ENCODE data around the gene TENM4.
A peak's percentile ranks its signal among the peaks of the same experiment; 100 is the strongest.

Gene TENM4

DNA sequence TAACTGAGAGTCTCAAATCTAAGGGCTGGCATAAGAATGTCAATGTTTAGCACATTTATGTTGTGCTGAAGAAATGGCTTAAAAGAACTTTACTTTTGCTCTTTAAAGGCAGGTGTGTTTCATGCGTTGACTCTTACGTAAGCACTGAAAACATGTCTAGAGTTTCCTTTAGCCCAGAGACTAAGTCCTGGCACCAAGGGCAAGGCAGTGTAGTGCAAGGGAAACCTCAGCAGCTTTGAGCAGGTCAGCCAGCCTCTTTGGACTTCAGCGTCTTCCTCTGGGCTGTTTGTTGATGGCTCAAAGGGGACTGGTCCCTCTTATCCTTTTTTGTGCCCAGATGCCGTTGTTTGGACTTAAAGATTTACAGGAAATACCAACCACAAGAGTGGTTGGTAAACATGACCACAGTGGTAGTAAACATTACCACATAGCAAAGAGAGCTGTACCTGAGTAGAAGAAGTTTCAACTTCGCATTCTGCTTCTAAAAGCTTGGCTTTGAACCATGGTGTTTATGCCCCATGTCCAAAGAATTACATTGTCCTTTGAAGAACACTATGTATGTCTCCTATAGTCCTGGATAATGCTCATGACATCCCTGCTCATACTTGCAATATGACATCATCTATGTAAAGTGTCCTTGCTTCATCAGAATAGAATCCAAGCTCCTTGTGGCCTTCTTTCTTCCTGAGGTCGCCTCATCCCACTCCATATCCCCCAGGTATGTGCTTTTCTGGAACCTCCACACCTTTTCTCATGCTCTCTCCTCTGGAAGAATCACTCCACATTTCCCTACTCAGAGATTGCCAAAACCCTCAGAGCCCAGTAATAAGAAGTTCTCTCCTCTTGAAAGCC lies 23.5 kb downstream of the TENM4 start:
- DNase-seq, result no peak

DNA sequence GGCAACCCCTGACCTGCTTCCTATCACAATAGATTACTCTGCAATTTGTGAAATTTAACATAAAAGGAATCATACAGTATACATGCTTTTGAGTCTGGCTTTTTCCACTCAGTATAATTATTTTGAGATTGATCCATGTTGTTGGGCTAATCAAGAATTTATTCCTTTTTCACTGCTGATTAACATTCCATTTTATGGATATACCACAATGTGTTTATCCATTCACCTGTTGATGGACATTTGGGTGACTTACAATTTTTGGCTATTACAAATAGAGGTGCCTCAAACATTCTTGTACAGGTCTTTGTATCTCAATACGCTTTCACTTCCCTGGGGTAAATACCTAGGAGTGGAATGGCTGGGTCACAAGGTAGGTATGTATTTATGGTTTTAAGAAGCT lies 24.9 kb downstream of the TENM4 start:
- DNase-seq, result no peak

DNA sequence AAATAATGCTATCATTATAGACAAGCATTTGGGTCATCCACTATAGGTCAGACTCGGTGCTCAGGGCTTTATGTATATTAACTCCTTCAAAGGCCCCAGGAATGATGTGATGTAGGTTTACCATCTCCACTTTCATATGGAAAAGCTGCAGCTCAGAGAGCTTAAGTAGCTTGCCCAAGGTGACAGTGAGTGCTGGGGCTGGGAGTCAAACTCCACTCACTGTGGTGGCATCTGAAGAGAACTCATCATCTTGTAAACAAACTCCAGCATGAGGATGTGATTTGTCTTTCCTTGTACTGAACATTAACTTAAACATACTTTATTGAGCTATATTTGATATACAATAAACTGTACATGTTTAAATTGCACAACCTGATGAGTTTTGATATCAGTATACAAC lies 25.4 kb downstream of the TENM4 start:
- no peak for DNase-seq

DNA sequence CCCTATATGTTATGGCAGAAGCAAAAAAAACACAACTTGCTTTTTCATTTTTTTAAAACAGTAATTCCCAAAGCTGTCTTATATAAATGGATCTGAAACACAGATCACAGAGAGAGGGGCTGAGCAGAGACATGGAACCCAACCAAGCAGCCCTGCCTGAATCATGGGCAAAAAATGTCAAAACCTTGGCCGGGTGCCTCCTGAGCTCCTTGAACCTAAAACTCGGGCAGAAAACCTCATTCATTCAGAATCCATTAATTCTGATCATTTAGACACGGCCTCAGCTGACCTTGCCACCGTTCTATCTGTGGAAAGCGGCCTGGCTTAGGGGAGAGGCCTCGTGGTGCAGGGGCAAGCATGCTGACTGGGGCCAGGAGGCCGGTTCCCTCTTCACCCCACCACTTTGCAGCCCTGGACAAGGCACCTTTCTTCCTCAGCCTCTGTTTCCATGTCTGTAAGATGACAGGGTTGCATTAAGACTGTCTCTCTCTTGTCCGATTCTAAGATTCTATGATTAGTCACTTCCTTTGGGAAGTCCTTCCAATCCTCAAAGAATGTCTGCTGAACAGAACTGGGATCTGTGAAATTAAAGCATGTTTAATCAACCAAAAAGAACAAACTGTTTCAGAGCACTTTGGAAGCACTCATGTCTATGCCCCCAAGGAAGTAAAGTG lies 26.0 kb downstream of the TENM4 start:
- no peak for DNase-seq

DNA sequence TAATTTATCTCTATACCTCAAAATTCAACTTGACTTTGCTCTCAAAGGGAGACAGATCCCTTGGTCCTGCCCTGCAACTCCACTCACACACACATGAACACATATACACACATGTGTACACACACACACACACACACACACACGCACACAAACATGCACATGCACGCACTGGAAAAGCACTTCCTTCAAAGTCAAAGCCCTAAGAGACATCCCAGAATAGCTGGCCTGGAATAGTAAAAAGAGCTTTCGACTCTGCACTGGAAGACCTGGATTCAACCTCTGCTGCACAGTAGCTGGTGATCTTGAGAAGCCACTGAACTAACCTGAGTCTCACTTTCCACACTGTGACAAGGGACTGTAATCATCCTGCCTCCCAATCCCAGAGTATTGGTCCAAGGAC lies 26.8 kb downstream of the TENM4 start:
- no peak for DNase-seq

DNA sequence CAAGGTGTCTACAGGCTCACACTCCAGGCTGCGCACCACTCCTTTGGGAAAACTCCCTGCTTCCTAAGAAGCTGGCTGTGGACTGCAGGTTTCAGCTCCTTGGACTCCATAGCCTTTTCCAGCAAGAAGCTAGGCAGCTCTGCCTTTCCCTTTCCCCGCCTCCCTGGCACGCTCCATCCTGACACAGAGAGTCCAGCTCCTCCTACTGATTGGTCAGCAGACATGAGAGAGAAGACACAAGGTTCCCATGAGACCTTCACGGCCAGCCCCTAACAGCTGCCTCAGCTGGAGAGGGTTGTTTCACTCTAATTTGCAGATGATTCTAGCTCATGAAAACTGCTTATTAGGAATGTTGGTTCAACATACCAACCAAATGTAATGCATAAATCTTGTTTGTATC lies 27.6 kb downstream of the TENM4 start:
- peak; percentile 66 to 87 (median 86) for DNase-seq

DNA sequence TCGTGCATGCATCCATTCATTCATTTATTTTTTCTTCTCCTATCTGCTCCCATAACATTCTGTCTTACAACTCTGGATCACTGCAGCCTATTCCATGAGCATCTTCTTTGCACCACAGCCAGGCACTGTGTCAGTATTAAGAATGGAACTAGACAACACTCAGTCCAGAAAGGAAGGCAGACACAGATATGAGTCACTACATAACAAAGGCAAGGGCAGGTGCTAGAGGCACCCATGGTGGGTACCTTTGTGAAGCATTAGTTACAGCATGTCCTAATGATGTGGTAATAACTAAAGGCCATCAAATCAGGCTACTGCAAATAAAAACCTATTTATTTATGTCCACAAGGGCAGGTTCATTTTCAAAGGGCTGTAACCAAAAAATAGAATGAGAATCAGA lies 28.1 kb downstream of the TENM4 start:
- DNase-seq, result peak in 2 of 3 experiments; percentile 73 to 89

DNA sequence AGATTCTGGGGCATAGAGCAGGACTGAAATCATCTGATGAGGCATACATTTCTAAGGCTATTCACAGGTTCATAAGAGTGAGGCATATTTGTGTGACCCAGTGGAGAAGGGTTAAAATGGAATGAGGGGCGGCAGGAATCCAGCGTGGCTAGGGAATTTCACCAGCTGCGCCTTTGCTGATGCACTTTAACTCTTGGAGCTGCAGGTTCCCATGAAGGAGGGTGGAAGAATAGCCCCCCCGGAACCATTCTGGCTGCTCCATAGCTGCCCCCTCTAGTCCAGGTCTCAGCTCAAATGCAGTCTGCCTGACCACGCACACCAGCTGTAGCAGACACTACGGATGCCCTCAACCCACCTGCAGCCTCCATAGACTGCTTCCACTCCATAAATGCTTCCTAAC lies 31.5 kb downstream of the TENM4 start:
- DNase-seq, result no peak

DNA sequence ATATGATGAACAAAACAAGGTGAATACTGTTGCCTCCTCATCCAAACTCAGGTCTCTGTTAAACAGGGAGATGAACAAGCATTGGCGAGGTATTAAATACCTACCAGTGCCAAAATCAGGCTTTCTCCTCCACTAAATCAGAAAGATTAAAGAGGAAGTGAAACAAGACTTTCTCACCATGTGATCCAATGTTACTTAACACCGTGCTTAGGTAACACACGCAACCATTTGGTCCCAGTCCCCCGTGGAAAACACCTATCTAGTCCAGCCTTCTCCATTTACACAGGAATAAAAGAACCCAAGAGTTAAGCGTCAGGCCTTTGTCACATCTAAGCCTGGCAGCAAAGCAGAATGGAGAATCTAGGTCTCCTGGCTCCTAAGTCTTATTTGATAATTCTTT lies 34.5 kb downstream of the TENM4 start:
- no peak for DNase-seq

DNA sequence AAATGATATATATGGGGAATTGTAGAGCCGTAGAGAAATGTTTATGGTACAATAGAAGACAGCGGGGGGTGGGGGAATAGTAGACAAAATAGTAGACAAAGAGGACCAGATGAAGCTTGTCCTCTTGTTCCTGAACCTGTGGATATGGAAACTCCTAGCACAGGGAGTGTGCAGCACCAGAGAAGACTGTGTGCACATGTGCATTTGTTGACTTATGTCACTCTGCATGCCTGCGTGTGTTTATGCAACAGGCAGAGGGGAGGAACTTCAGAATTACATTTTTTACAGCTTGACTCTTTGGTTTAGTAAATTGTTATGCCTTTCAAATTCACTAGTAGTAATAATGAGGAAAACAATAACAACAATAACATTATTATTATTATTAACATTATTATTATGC lies 36.0 kb downstream of the TENM4 start:
- no peak for DNase-seq

DNA sequence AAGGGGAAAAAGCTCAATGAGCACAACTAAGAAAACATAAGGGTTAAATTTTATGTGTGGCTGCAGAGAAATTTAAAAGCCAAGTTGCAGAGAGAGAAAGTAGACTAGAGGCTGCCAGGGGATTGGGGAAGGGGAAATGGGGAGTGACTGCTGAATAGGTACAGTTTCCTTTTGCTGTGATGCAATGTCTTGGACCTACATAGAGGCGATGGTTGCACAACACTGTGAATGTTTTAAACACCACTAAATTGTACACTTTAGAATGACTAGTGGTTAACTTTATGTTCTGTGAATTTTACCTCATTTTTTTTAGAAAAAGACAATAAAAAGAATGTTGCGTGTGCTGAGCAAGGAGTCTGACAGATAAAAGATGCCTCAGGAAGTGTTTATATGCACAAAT lies 36.5 kb downstream of the TENM4 start:
- DNase-seq, result no peak

DNA sequence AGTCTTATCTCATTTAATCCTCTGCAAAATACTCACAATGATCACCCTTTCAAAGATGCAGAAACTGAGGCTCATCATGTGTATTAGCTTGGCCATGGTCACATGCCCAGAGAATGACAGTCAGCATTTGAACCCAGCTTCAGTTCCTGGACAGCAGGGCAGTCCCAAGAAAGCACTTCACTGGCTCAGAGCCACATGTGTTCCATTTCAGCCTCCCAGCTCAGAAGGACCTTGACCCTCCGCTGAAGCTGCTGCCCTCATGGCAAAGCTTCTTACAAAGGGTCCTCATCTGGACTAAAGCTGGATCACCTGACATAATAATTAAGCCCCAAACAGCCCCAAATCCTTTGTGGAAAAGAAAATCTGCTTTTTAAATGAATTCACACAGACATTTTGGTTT lies 37.0 kb downstream of the TENM4 start:
- DNase-seq, result no peak

DNA sequence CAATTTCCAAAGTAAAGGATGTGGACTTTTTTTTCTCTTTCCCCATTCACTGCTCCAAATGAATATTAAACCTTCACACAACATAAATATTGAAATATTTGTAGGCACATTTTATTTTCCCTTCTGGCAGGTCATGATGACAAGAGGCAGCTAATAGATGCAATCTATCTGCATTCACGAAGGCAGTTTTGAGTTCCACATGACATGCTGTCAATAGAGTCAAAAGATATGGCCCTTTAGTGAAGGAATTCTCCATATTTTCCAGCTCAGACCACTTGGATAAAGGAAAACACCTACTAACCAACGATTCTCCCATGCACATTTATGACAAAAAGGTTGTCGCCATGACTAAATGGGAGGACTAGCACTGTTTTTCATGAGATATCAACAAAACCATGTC lies 37.9 kb downstream of the TENM4 start:
- no peak for DNase-seq

DNA sequence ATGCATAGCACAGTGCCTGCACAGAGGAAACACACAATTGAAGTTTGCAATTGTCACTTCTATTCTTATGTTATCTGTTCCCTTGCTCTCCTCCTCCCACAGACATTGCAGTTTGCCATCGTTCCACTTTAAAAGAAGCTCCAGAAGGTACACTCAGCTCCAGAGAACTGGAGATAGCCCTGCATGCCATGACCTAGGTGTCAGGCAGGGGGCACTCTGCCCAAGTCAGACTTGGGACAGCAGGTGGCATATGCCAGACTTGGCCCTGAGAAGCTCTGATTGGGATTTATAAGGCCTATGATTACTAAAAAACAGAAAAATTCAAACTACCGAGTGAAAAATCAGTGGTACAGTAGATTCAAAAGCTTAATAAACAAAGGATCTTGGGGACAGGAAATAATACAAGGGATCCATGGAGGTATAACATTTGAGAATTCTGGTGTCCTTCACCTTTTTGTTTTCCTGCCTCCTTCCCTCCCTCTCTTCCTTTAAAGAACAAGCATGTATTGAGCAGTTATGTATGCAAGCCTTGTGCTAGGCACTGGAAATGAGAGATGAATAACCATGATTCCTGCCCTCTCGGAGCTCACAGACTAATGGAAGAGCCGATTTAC lies 40.0 kb downstream of the TENM4 start:
- DNase-seq, result peak in 2 of 3 experiments; percentile 22 to 35

DNA sequence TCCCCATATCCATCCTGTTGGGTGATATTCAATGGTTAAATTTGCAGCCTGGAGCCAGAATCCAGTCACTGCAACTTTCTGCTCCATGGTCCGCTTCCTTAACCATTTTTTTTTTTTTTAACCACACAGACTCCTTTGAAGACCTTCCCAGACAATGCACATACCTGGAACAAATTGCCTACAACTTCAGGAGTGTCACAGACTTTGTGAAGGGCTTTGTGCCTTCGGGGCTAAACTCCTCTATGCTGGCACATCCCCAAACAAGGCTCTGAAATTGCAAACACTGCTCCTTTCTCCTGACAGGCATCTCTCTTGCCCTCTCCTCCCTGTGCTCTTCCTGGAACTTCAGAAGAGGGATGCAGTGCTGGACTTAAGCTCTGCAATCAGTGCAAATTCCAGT lies 40.6 kb downstream of the TENM4 start:
- peak in 1 of 3 experiments; percentile 43 for DNase-seq

DNA sequence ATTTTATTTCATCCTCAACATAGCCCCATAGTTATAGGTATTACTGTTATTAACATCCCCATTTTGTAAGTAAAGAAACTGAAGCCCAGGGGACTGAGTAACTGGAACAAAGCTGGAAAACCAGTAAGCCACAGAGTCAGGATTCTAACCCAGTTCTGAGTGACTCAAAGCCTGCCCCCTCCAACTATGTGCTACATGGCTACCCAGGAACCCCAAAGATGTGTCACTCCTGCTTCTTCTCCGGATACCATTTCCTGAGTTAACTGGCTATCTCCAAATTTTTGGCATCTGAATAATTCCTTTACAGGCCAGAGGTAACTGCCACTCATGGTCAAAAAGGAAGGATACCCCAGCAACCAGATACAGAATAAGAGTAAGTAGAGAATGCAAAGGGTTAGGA lies 43.6 kb downstream of the TENM4 start:
- no peak for DNase-seq

DNA sequence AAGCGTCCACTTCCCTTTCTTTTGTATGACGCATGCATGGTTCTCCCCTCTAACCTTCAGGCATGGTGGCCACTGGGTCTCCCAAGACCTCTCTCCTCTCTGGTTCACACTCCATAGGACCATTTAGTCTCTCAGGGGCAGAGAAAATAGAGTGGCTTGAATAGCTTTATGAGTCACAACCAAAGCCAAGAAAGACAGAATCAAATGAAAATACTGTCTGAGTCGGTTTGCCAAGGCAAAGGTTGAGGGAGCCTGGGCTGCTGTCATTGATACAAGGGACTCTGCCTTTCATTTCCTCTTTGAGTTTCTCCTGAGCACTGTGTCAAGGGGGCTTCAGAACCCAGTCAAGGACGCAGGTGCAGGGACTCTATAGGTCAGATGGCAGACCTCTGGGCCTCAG lies 44.2 kb downstream of the TENM4 start:
- no peak for DNase-seq

DNA sequence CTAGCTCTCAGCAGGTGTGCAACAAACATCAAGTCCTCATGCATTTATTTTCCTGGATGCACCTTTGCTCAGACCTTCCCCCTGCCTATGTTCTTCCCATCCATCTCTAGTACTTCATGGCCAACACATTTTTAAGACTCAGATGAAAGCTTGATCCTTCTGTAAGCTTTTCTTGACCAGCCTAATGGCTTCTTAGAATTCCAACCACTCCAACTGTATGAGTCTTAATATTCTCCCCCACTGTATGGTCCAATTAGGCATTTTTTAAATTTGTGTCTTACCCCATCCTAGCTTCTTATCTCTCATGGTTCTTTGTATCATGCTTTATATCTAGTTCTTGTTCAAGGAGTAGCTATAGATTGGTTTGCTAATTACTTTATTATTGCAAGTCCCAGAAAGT lies 44.8 kb downstream of the TENM4 start:
- no peak for DNase-seq

DNA sequence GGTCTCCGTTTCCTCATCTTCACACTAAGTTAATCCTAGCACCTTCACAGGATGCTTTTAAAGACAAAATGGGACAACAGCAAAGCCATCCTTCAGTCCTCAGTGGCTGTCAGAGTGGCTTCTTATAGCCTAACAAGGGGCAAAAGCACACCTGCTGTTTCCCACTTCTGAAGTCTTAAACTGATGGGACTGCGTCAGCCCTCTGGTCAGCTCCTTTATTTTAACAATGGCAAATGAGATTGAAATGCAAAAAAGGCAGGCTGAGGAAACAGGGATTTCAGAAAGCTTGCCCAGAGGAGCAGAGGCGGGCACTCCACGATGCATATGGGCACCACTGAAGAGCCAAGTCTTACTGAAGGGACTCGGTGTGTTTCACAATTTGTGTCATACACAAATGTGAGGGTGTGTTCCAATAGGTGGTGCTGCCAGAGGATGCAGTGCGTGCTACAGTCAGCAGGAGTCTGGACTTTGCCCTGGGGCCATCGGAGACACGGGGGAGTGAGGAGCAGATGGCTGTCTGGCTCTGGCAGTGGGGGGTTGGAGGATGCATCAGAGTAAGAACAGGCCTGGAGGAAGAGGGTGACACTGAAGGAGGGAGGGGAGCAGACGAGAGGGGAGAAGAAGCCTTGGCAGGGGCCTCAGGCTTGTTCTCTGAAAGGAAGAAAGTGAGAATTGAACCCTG lies 47.3 kb downstream of the TENM4 start:
- DNase-seq, result peak in 2 of 3 experiments; percentile 63 to 81

DNA sequence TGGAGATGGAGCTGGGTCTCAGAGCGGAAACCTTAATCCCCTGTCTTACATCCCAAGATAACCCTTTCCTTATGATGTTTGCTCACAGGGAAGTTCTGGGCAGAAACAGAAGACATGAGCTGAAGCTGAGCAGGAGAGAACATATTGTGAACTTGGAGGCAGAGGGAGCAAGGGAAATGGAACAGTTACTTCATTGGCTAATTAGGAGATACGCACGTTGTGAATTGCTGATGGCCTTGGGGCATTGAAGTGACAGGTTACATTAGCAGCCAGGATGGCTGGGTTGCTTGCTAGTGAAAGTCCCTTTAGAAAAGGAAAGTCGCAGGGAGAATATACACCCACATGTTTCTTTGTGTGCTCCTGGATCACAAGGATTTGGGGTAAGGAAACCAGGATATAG lies 48.7 kb downstream of the TENM4 start:
- peak in 2 of 3 experiments; percentile 31 to 69 for DNase-seq

DNA sequence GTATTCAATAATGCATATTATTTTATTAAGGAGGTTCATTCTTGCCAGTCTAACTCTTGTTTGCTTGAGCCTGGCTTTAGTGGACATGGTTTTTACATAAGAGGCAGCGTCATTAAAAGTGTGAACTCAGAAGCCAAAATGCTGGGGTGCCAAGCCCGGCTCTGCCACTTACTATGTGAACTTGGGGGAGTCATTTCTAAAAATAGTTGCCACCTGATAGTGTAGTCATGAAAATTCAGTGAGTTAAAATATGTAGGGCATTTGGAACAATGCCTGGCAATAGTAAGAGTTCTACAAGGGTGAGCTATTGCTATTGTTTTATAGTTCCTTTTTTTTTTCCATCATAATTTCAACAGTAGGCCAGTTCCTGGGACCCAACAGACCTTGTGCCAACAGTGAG lies 49.9 kb downstream of the TENM4 start:
- DNase-seq, result no peak

DNA sequence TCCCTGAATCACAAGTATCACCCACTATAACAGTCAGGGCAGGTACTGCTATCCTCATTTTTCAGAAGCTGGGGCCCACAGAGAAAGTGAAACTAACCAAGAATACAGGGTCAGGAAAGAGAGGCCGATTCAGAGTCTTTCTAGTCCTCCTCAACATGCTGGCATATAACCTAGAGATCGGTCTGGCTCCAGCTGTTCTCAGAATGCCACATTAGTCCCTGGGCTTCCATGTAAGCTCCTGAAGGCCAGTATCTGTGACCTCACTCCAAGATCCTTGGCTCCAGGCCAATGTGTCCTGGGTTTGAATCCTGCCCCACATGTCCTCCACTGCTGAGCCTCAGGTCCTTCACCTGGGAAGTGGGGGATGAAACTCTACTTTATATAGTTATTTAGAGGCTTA lies 50.4 kb downstream of the TENM4 start:
- DNase-seq, result no peak

DNA sequence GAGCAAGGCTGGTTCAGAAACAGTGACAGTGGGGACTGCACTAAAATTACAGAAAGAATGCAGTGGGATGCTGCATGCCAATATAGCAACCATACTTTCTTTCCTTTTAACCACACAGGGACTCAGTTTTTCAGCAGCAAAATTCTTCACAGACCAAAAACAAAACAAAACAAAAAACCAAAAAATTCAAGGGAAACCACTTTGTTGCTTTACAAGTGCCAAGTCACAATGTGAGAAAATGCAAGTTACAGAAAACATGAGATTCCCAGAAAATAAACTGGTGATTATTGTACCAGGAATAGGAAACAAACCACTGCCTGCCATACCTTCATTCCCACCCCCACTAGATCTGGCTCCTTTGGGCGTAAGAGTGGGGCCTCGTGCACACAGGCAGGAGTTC lies 52.6 kb downstream of the TENM4 start:
- no peak for DNase-seq

DNA sequence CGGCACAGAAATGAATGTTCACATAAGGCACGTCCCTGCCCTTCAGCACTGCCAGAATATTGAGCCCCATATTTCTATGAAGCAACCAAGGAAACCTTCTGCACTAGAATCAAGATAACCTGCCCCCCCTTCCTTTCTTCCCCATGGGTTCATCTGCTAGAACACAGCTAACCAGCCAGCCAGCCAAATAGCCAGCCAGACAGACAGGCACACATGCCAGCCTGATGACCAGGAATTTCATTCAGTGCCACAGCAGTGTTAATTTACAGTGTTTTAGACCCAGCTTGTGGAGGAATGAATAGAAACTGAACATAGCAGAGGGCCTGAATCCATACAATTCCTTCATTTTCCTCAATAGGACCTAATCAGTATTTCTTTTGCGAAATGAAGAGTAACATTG lies 57.0 kb downstream of the TENM4 start:
- DNase-seq, result no peak

Data from NCI-H1417 (cell line).